Fibroblast of lung (primary cell): ENCODE measurements around the gene ARHGDIA.

Experiments used
- EZH2 ChIP-seq: IDR thresholded peaks from 2 replicates; pipeline ENCODE4 v1.5.1; 2012; ENCODE audit warnings: low read length, control low read depth, mild to moderate bottlenecking; ENCODE audit errors: missing control alignments
- TF ChIP-seq, protein P1 (sequence below), 2 donors: IDR thresholded peaks in 1 of 2; conservative IDR thresholded peaks in 1 of 2; 1 replicate in 1 of 2; 2 replicates in 1 of 2; pipeline ENCODE4 v1.5.1; 2011 to 2012; ENCODE audit warnings: low read length in 2 of 2, control low read depth in 1 of 2, inconsistent platforms in 1 of 2, low read depth in 1 of 2, mild to moderate bottlenecking in 1 of 2

- TF ChIP-seq EZH2, result no peak
- TF ChIP-seq, protein P1, sequence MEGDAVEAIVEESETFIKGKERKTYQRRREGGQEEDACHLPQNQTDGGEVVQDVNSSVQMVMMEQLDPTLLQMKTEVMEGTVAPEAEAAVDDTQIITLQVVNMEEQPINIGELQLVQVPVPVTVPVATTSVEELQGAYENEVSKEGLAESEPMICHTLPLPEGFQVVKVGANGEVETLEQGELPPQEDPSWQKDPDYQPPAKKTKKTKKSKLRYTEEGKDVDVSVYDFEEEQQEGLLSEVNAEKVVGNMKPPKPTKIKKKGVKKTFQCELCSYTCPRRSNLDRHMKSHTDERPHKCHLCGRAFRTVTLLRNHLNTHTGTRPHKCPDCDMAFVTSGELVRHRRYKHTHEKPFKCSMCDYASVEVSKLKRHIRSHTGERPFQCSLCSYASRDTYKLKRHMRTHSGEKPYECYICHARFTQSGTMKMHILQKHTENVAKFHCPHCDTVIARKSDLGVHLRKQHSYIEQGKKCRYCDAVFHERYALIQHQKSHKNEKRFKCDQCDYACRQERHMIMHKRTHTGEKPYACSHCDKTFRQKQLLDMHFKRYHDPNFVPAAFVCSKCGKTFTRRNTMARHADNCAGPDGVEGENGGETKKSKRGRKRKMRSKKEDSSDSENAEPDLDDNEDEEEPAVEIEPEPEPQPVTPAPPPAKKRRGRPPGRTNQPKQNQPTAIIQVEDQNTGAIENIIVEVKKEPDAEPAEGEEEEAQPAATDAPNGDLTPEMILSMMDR (conservative IDR thresholded peaks at IDR 0.05 in 1 of 2, IDR thresholded peaks at IDR 0.05 in 1 of 2; ENCODE audit: low read depth in 1 of 2, low read length in 2 of 2), result no peak
Observed at GRCh38 chr17:81865733-81866439, 5.3 kb downstream of the ARHGDIA start.
